Measurements from ENCODE around the gene GNPTG.

GNPTG gene

DNA sequence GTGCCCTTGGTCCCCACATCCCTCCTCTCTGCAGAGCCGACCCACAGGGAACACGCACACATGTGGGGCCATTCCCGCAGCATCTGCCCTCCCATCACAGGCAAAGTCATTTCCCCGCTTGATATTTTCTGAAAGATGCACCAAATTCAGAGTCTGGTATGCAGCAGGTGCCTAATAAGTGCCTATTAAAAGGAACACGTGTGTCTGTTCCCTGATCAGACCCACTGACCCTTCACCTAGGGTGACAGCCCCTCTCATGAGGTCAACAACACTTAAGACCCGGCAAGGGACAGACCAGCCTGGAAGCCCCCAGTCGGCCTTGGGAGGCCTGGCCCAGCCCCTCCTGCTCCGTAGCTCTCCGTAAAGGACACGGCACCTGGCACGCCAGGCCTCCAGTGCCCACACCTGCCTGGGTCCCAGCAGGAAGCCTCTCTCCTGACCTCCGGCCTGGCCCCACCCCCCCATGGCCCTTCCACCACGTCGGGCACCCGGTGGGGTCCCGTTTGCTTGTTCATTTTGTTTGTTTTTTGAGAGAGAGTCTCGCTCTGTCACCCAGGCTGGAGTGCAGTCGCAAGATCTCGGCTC, 42.7 kb downstream of the GNPTG start:
- no peak for DNase-seq (ENCODE audit: low read depth)

DNA sequence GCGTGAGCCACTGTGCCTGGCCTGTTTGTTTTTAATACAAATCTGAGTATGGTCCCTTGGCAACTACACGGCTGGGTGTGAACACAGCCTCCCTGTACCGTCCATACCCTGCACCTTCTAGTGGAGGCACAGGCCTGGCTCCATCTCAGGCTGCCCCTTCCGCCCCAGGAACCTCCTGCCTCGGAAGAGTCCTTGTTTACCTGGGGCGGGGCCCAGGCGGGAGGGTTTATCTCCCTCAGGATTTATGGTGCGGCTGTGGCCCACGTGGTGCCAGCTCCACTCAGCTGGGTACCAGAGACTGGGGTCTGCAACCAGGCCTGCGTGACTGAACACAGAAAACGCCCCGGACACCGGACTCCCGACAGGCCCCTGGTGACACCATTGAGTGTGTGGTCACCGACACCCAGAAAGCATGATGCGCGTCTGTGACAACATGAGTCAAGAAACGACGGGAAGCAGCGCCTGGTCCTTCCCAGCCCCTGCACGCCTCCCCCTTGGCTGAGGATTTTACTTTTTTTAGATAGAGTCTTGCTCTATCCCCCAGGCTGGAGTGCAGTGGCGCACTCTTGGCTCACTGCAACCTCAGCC, 43.8 kb downstream of the GNPTG start:
- DNase-seq (ENCODE audit: low read depth) = no peak

GRCh38 chr16:1397779-1398178, 46.0 kb downstream of the GNPTG start:
- DNase-seq (ENCODE audit: low read depth) = no peak

GRCh38 chr16:1398351-1398750, 46.6 kb downstream of the GNPTG start:
- no peak for DNase-seq (ENCODE audit: low read depth)

GRCh38 chr16:1398826-1399581, 47.3 kb downstream of the GNPTG start:
- DNase-seq (ENCODE audit: low read depth) = no peak

GRCh38 chr16:1401061-1401757, 49.5 kb downstream of the GNPTG start:
- no peak for DNase-seq (ENCODE audit: low read depth)

- DNase-seq (ENCODE audit: low read depth) = no peak
These were observed 50.0 kb downstream of the GNPTG start for GRCh38 chr16:1401758-1402154.

GRCh38 chr16:1403036-1403435, 51.3 kb downstream of the GNPTG start:
- no peak for DNase-seq (ENCODE audit: low read depth)

- no peak for DNase-seq (ENCODE audit: low read depth)
These were observed 52.0 kb downstream of the GNPTG start for GRCh38 chr16:1403733-1404132.

DNA sequence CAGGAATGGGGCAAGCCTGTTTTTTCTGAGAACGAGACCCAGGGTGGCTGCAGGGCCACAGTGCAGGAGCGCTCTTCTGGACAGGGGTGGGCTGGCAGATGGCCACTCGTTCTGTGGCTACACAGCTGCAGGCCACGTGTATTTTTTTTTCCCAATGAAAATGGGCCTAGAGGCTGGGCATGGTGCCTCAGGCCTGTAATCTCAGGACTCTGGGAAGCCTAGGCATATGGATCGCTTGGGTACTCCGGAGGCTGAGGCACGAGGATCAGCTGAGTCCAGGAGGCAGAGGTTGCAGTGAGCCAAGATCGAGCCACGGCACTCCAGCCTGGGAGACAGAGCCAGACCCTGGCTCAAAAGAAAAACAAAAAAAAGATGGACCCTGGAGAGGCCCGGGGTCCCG, 56.0 kb downstream of the GNPTG start:
- DNase-seq (ENCODE audit: low read depth) = no peak

GRCh38 chr16:1408171-1408837, 56.6 kb downstream of the GNPTG start:
- peak; percentile 95 for DNase-seq (ENCODE audit: low read depth)

DNA sequence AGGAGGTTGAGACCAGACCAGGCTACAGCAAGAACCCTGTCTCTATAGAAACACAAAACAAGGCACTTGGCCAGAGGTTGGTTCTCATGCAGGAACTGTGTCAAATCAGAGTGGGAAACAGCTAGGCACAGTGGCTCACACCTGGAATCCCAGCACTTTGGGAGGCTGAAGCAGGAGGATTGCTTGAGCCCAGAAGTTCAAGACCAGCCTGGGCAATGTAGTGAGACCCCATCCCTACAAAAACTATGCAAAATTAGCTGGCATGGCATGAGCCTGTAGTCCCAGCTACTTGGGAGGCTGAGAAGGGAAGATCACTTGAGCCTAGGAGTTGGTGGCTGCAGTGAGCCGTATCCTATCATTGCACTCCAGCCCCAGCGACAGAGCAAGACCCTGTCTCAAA, 61.1 kb downstream of the GNPTG start:
- DNase-seq (ENCODE audit: low read depth) = no peak
